ENCODE data around the gene STAC. TPM values are rescaled to one million over a fixed set of nuclear protein-coding genes. Genes with fewer than 3 reads are reported as not detected.

The STAC gene
- total and polyA plus RNA-seq, 4 donors: 9.1 to 14.2 (median 12.0) TPM

- WGBS, 2 donors: 78 to 81% methylated on average over 4 of the region's 4 CpGs
- ATAC-seq (ENCODE audit: low FRiP score) (no peak), DNase-seq (no peak)
- H3K36me3 ChIP-seq (ENCODE audit: control insufficient read depth in 1 of 2, insufficient read depth in 2 of 2, low read length in 1 of 2): peaks cover 0 to 2% of the 10 kb centered on the region in 2 donors
- peaks cover 0 to 2% of the 10 kb centered on the region in 2 donors for H3K4me1 ChIP-seq (ENCODE audit: control insufficient read depth in 1 of 2, insufficient read depth in 2 of 2, low read length in 2 of 2)
- intact Hi-C loops (cut with DNase I): no loop called here
- H3K27me3 ChIP-seq (ENCODE audit: control insufficient read depth in 1 of 2, insufficient read depth in 2 of 2, low read length in 1 of 2): no peaks in the 10 kb centered on the region
- no peak overlapping the region for H3K27ac ChIP-seq (ENCODE audit: low read depth in 1 of 2, low read length in 2 of 2)
- H3K9me3 ChIP-seq (ENCODE audit: control insufficient read depth, low read length): no peaks in the 10 kb centered on the region
- no peak overlapping the region for H3K4me3 ChIP-seq (ENCODE audit: low read length in 2 of 2)
These were observed 140.1 kb downstream of the STAC start for GRCh38 chr3:36520241-36521006.

DNA sequence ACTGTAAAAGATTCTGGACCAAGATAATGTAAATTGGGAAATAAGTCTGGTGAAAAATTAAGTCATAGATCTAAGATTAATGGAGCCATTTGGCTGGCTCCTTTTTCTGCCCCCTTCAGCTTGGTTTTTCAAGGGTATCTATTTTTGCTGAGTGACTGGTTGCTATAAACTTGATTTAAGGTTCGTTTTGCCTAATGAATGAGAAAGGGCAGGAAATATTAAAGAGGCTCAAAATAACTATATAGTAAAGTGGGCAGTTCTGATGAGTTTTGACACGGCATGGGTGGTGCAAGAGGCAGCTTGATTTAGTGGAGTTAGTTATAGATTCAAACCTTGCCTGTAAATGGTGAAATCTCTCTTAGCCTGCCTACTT, 140.7 kb downstream of the STAC start:
- WGBS, 2 donors: 65 to 67% methylated on average over 2 of the region's 2 CpGs
- Histone ChIP-seq H3K36me3 (ENCODE audit: control insufficient read depth in 1 of 2, insufficient read depth in 2 of 2, low read length in 1 of 2) (peaks cover 0 to 2% of the 10 kb centered on the region in 2 donors), H3K27me3 (ENCODE audit: control insufficient read depth in 1 of 2, insufficient read depth in 2 of 2, low read length in 1 of 2) (no peaks in the 10 kb centered on the region), H3K9me3 (ENCODE audit: control insufficient read depth, low read length) (no peaks in the 10 kb centered on the region), H3K4me1 (ENCODE audit: control insufficient read depth in 1 of 2, insufficient read depth in 2 of 2, low read length in 2 of 2) (peaks cover 0 to 2% of the 10 kb centered on the region in 2 donors), H3K4me3 (ENCODE audit: low read length in 2 of 2) (no peak overlapping the region), H3K27ac (ENCODE audit: low read depth in 1 of 2, low read length in 2 of 2) (no peak overlapping the region)
- intact Hi-C loops (cut with DNase I): no loop called here
- DNase-seq (no peak), ATAC-seq (ENCODE audit: low FRiP score) (no peak)

DNA sequence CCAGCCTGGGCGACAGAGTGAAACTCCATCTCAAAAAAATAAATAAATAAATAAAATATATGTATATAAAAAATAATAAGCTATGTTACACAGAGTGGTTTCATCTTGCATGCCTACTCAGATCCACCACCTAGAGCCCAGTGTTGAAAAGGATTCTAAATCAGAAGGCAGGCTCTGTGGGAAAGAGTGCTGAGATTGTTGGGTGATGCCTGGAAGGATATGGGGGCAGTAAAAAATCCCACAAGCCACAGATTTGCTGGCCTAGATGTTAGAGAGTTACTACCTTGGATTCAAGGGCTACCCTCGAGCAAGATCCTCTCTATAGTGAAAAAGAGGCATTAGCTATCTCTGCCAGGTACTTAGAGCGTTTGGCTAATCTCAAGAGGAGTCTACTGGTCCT, 144.3 kb downstream of the STAC start:
- no peaks in the 10 kb centered on the region for H3K9me3 ChIP-seq (ENCODE audit: control insufficient read depth, low read length)
- peak overlapping the region in 1 of 2 donors; percentile 44 for H3K27ac ChIP-seq (ENCODE audit: low read depth in 1 of 2, low read length in 2 of 2)
- peaks cover 0 to 2% of the 10 kb centered on the region in 2 donors for H3K4me1 ChIP-seq (ENCODE audit: control insufficient read depth in 1 of 2, insufficient read depth in 2 of 2, low read length in 2 of 2)
- DNase-seq (no peak), ATAC-seq (ENCODE audit: low FRiP score) (no peak)
- intact Hi-C loops (cut with DNase I): no loop called here
- H3K27me3 ChIP-seq (ENCODE audit: control insufficient read depth in 1 of 2, insufficient read depth in 2 of 2, low read length in 1 of 2): no peaks in the 10 kb centered on the region
- no peaks in the 10 kb centered on the region for H3K36me3 ChIP-seq (ENCODE audit: control insufficient read depth in 1 of 2, insufficient read depth in 2 of 2, low read length in 1 of 2)
- no peak overlapping the region for H3K4me3 ChIP-seq (ENCODE audit: low read length in 2 of 2)
- 93 to 94% methylated on average over 3 of the region's 3 CpGs for WGBS, 2 donors

DNA sequence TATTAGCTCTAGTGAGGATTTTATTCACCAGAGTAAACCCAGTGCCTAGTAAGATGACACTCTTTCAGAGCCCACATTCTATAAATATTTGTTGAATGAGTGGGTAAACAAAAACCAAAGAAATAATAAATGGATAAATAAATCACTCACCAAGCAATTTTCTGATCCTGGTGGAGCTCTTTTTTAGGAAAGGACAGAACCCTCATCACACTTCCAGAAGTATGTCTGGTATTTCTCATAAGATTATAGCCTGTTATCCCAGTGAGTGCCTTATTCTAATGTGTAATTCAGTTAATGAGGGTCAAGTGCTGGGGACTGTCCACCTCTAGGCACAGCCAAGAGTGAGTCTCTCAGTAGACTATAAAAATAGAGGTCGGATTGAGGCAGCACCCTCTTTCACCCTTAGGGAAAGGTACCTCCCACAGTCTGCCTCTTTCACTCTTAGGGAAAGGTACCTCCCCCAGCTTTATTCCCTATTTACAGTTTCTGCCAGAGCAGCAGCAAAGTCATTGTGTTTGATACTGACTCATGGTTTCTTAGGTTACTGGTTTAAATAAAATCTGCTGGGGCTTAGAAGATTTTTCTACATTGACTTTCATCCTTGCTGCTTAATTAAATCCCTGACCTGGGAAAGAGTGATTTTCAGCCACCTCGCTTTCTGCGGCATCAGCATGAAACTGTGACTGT, 145.0 kb downstream of the STAC start:
- no peak for DNase-seq
- H3K4me1 ChIP-seq (ENCODE audit: control insufficient read depth in 1 of 2, insufficient read depth in 2 of 2, low read length in 2 of 2): peaks cover 0 to 2% of the 10 kb centered on the region in 2 donors

DNA sequence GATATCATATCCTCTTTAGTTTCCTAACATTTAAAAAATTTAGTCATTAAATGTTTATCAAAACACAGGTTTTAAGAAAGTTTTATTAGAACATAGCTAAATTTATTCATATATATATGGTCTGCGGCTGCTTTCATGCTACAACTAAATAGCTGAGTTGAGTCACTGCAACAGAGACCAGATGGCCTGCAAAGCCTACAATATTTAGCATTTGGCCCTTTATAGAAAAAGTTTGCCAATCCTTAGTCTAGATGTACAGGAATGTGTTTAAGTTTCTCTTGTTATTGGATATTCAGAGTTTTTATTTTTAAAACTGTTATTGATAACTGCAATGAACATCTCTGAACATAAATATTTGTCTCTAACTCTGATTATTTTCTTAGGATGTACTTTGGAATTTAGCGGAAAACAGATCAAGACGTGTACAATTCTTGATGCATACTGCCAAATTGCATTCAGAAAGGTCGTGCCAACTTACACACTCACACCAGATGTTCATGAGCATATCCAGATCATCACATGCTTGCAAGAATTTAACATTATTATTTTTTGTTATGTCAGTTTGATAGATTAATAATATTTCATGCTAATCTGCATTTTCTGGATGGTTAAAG, 157.9 kb downstream of the STAC start:
- WGBS, 2 donors: 49 to 52% methylated on average over 4 of the region's 4 CpGs
- intact Hi-C loops (cut with DNase I): no loop called here
- no peak overlapping the region for H3K4me3 ChIP-seq (ENCODE audit: low read length in 2 of 2)
- ATAC-seq (ENCODE audit: low FRiP score) (no peak), DNase-seq (no peak)
- H3K9me3 ChIP-seq (ENCODE audit: control insufficient read depth, low read length): no peaks in the 10 kb centered on the region
- H3K27ac ChIP-seq (ENCODE audit: low read depth in 1 of 2, low read length in 2 of 2): no peak overlapping the region
- no peaks in the 10 kb centered on the region for H3K4me1 ChIP-seq (ENCODE audit: control insufficient read depth in 1 of 2, insufficient read depth in 2 of 2, low read length in 2 of 2)
- peaks cover 0 to 5% of the 10 kb centered on the region in 2 donors for H3K36me3 ChIP-seq (ENCODE audit: control insufficient read depth in 1 of 2, insufficient read depth in 2 of 2, low read length in 1 of 2)
- no peaks in the 10 kb centered on the region for H3K27me3 ChIP-seq (ENCODE audit: control insufficient read depth in 1 of 2, insufficient read depth in 2 of 2, low read length in 1 of 2)

More for the DNA sequence above, 145.0 kb downstream of the STAC start:
- Histone ChIP-seq H3K27ac (ENCODE audit: low read depth in 1 of 2, low read length in 2 of 2) (no peak overlapping the region), H3K9me3 (ENCODE audit: control insufficient read depth, low read length) (no peaks in the 10 kb centered on the region), H3K27me3 (ENCODE audit: control insufficient read depth in 1 of 2, insufficient read depth in 2 of 2, low read length in 1 of 2) (no peaks in the 10 kb centered on the region), H3K4me3 (ENCODE audit: low read length in 2 of 2) (no peak overlapping the region), H3K36me3 (ENCODE audit: control insufficient read depth in 1 of 2, insufficient read depth in 2 of 2, low read length in 1 of 2) (no peaks in the 10 kb centered on the region)
- no peak for ATAC-seq (ENCODE audit: low FRiP score)
- 61 to 63% methylated on average over 3 of the region's 3 CpGs for WGBS, 2 donors
- intact Hi-C loops (cut with DNase I): no loop called here

GRCh38 chr3:36540888-36541518, 160.7 kb downstream of the STAC start:
- no peak overlapping the region for H3K4me3 ChIP-seq (ENCODE audit: low read length in 2 of 2)
- ATAC-seq (ENCODE audit: low FRiP score): no peak
- intact Hi-C loops (cut with DNase I): no loop called here

GRCh38 chr3:36542186-36542585, 161.9 kb downstream of the STAC start:
- Histone ChIP-seq H3K27ac (ENCODE audit: low read depth in 1 of 2, low read length in 2 of 2) (no peak overlapping the region), H3K4me3 (ENCODE audit: low read length in 2 of 2) (no peak overlapping the region), H3K36me3 (ENCODE audit: control insufficient read depth in 1 of 2, insufficient read depth in 2 of 2, low read length in 1 of 2) (no peaks in the 10 kb centered on the region), H3K4me1 (ENCODE audit: control insufficient read depth in 1 of 2, insufficient read depth in 2 of 2, low read length in 2 of 2) (no peaks in the 10 kb centered on the region), H3K9me3 (ENCODE audit: control insufficient read depth, low read length) (no peaks in the 10 kb centered on the region), H3K27me3 (ENCODE audit: control insufficient read depth in 1 of 2, insufficient read depth in 2 of 2, low read length in 1 of 2) (no peaks in the 10 kb centered on the region)
- ATAC-seq (ENCODE audit: low FRiP score) (peak; percentile 23), DNase-seq (no peak)
- intact Hi-C loops (cut with DNase I): no loop called here
- WGBS, 2 donors: 67 to 68% methylated on average over 2 of the region's 2 CpGs

More at GRCh38 chr3:36540888-36541518, 160.7 kb downstream of the STAC start:
- Histone ChIP-seq H3K27ac (ENCODE audit: low read depth in 1 of 2, low read length in 2 of 2) (no peak overlapping the region), H3K4me1 (ENCODE audit: control insufficient read depth in 1 of 2, insufficient read depth in 2 of 2, low read length in 2 of 2) (no peaks in the 10 kb centered on the region), H3K27me3 (ENCODE audit: control insufficient read depth in 1 of 2, insufficient read depth in 2 of 2, low read length in 1 of 2) (no peaks in the 10 kb centered on the region), H3K9me3 (ENCODE audit: control insufficient read depth, low read length) (no peaks in the 10 kb centered on the region), H3K36me3 (ENCODE audit: control insufficient read depth in 1 of 2, insufficient read depth in 2 of 2, low read length in 1 of 2) (no peaks in the 10 kb centered on the region)
- WGBS, 2 donors: 70 to 74% methylated on average over 3 of the region's 3 CpGs
- no peak for DNase-seq

GRCh38 chr3:36543276-36543997, 163.1 kb downstream of the STAC start:
- peaks cover 2% of the 10 kb centered on the region for H3K9me3 ChIP-seq (ENCODE audit: control insufficient read depth, low read length)
- H3K4me3 ChIP-seq (ENCODE audit: low read length in 2 of 2): no peak overlapping the region
- H3K27ac ChIP-seq (ENCODE audit: low read depth in 1 of 2, low read length in 2 of 2): no peak overlapping the region
- H3K4me1 ChIP-seq (ENCODE audit: control insufficient read depth in 1 of 2, insufficient read depth in 2 of 2, low read length in 2 of 2): no peaks in the 10 kb centered on the region
- peaks cover 0 to 1% of the 10 kb centered on the region in 2 donors for H3K36me3 ChIP-seq (ENCODE audit: control insufficient read depth in 1 of 2, insufficient read depth in 2 of 2, low read length in 1 of 2)
- ATAC-seq (ENCODE audit: low FRiP score) (peak; percentile 40), DNase-seq (no peak)
- intact Hi-C loops (cut with DNase I): no loop called here
- no peaks in the 10 kb centered on the region for H3K27me3 ChIP-seq (ENCODE audit: control insufficient read depth in 1 of 2, insufficient read depth in 2 of 2, low read length in 1 of 2)
- 51 to 56% methylated on average over 5 of the region's 5 CpGs for WGBS, 2 donors

Data from aorta (tissue), 5 donors.